GM19463 (cell line): ENCODE data around the gene GLIS2.

Source experiments
- ATAC-seq: cut with Tn5 transposase; IDR thresholded peaks from one replicate; pipeline ENCODE4 v1.9.1; 2021; ENCODE audit warnings: mild to moderate bottlenecking, moderate library complexity; ENCODE audit not compliant: unreplicated experiment

GLIS2 gene

DNA sequence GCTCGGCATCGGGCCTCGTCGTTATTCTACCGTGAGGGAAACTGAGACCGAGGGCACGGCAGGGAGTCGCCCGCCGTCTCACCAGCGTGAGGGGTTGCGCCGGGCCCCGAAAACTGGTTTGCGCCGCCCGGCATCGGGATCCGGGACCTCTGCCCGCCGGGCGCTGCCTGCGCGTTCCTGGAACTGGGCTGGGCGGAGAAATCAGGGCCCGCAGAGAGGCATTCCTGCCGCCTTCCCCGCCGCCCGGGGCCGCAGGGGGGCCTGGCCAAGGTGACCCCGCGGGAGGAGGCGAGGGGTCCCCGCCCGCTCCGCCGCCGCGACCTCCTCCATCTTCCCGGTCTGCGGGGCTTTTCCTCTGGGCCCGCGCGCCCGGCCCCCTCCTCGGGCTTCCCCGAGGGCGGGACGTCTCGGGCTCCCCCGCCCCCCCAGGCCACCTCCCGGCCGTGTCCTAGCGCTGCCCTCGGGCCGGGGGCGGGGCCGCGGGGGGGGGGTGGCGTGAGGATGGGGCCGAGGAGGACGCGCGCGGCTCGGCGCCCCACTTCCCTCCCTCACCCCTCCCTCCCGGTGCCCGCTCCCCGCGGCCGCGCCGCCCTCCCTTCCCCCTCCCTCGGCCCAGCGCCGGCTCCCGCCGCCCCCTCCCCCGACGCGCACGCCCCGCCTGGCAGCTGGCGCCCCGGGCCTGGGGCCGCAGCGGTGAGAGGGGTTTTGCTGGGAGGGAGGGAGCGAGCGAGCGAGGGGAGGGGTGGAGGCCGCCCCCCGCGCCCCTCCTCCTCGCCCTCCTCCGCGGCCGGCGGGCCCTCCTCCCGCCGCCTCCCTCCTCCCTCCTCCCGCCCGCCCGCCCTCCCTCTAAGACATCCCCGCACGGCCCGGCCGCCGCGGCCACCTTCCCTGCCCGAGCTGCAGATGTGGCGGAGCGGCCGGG, at the start of gene GLIS2:
TSS of gene GLIS2 (plus strand) at position 882 of the 922 bp plus-strand sequence. CDS start 16,214 bp downstream, outside the sequence.
- ATAC-seq, result no peak

DNA sequence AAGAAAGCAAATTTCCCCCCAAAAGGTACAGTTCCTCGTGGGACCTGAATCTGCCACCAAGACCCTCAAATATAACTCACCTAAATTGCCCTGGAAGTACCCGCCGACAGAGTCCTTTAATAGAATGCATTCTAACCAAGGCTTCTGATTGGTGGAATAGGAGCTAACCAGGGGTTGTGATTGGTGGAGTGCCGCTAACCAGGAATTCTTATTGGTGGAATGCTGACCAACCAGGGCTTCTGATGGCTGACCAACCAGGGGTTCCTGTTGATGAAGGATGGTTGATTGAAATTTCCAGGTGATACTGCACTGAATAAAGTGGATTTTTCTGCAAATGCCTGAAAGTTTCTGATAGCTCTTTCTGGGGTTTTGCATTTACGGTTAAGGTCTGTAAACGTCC, 49.5 kb upstream of the GLIS2 start:
- ATAC-seq, result no peak

DNA sequence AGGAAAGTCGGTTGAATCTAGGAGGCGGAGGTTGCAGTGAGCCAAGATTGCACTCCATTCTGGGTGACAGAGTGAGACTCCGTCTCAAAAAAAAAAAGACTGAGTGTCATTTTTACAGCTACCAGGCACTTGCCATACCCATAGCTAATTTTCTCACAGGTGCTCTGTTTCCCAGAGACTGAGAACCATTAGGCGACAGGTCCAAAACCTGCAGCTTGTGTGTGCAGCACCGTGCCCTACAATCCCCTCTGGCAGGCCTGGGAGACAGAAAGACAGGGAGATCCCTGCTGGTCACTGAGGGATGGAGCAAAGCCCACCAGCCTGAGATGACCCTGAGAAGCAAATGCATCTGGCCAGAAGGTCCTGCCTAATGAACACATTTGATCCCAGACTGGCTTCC, 45.8 kb upstream of the GLIS2 start:
- ATAC-seq, result no peak

DNA sequence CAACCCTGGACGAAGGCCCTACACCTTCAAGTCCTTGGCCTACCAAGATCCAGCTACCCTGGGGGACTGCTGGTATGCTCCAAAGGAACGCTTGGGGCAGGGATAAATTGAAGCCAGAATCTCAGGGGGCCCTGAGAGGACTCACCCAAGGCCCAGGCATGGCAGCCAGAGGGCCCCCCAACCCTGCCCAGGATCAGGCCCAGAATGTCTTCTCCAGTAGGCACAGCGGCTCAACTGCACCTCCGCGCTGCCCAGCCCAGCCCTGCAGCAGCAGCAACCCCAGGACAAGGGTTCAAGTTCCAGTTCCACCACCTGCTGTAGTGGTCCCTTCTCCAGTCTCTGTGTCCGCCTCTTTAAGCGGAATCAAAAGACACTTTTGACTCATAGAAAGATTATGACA, 45.3 kb upstream of the GLIS2 start:
- ATAC-seq, result no peak

DNA sequence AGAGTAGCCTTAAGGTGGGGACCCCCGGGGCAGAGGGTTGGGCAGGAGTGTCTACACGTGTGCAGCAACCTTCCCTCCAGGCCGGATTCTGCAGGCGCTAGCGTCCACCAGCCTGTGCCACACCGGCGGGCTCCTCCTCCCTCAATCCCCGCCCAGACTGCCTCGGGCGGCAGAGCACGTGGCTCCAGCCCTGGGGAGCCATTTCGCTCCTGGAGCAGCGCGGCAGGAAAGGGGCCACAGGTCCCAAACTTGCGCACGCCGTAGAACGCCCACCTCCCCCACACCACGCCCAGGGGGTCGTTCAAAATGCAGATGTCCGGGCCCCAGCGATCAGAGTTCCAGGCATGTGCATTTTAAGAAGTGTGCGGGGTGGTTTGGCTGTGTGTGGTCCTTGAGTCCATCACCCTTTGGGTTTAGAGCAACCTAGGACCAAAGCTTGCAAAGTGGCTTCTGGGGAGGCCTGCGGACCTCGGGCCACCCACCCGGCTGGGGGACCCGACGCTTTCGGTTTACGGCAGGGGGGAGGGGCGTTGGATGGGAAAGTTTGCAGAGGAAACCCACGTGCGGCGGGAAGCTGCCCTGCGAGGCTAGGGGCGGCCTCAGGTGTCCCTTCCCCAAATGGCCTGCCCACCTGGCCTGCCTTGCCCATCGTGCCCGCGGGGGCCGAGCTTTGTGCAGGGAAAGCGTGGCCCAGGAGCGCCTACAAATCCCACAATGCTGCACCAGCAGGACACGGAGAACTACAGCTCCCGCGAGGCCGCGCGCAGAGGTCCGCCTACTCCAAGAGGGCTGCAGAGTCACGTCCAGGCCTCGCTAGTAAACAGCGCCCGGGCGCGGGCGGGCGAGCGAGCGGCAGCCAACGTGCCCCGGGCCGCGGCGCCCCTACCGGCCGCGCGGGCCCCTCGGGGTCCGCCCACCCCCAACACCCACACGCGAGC, 44.4 kb upstream of the GLIS2 start:
- ATAC-seq, result peak; percentile 74

DNA sequence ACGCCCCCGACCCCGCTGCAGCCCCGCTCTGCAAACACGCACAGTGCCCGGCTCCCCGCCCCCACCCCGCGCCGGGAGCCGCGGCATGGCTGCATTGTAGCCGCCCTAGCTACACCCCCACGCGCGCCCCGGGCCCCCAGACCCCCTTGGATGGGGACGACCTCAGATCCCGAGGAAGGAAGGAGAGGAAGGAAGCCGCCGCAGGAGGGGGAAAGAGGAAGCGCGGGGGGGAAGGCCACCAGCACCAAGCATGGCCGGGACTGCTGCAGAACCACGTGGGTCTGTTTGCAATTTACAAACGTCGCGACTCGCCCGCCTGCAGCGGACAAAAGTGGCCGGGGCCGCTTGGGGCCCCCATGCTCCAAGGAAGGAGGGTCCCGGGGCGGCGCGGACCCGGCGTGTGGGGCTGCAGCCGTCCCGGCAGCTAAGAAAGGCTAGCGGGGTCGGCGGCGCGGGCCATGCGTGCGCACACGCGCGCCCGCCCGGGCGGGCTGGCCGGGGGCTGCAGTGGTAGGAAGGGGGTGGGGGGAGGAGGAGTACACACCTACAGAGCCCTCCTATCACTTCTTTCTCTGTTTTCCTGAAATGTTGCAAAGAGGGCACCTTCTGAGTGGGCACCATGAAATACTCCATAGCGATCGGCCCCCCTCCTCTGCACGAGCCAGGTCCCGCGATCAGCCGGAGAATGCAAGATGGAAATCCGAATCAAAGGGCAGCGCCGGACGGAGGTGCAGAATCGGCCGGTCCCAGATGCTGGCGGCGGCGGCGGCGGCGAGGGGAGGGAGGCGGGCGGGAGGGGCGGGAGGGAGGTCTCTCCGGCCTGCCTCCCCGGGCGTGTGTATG, 43.5 kb upstream of the GLIS2 start:
- ATAC-seq, result peak; percentile 6

DNA sequence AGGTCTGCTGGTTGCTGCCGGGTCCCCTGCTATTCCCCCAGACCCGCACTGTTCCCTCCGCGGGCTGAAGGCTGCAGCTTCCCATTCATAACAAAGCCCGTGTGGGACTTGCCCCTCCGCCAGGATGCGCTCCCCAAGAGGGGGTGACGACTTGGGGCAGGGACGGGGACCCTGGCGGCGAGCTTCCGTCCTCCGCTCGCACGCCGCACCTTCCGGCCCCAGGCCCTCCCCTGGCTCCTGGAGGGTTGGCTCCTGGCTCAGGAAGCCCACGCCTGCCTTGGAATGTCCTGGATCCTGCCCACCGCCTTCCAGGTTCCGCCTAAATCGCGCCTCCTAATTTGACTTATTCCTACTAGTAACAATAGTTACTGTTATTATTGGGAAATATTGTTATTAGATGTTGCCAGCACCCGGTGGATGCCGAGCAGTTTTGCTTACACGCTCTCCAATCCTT, 42.0 kb upstream of the GLIS2 start:
- no peak for ATAC-seq

DNA sequence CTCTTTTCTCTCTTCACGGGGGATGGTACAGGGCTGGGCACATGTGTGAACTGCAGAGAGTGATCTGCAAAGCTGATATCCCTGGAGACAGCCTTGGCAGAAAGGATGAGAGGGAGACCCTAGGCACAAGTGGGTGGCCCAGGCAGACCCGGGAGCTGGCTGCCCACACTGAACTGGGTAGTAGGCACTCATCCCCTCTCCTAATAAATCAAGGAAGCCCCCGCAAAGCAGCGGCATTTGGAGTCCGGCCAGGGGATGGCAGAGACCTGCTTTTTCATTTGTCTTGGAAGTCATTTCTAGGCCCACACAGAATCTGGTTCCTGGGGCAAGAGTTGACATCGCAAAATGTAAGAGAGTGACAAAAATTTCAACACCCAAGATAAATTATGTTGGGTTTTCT, 40.0 kb upstream of the GLIS2 start:
- ATAC-seq, result no peak

DNA sequence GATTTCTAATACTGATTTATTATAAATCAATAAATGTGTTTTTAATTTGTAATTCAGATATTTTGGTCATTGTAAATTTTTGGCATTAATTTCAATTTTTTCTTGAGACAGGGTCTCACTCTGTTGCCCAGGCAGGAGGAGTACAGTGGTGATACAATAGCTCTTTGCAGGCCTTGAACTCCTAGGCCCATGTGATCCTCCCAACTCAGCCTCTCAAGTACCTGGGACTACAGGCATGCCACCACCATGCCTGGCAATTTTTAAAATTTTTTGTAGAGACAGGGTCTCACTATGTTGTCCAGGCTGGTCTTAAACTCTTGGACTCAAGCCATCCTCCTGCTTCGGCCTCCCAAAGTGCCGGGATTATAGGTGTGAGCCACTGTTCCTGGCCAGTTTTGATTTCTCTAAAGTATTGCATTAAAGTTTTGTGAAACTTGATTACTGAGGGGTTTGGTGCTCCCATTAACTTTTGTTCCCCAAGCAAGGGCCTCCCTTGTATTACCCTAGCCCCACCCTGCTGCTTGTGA, 37.8 kb upstream of the GLIS2 start:
- ATAC-seq, result no peak

DNA sequence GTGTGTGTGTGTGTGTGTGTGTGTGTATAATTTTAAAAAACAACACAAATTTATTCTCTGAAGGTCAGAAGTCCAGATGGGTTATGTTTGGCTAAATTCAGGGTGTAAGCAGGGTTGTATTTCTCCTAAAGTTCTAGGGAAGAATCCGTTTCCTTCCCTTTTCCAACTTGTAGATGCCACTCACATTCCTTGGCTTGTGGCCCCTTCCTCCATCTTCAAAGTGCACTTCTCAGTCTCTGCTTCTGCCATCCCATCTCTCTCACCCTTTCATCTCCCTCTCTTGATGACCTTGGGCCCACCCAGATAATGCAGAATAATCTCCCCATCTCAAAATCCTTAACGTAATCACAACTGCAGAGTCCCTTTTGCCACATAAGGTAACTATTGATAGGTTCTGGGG, 35.2 kb upstream of the GLIS2 start:
- ATAC-seq, result no peak

DNA sequence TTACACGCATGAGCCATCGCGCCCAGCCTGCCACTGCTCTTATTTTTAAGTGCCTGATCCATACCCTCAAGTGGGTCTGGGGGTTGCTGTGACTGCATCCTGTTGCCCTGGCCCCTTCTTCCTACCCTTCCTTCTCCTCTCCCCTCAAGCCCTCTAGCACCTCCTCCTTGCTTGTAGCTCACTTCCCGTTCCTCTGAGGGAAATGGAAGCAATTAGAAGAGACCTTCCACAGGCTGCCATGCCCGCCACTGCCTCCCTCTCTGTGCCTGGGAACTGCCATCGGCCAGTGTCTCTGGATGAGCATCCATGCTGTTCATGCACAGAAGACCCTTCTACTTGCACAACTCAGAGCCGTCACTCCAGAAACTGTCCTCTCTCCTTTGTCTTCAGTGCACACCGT, 32.4 kb upstream of the GLIS2 start:
- ATAC-seq, result no peak

DNA sequence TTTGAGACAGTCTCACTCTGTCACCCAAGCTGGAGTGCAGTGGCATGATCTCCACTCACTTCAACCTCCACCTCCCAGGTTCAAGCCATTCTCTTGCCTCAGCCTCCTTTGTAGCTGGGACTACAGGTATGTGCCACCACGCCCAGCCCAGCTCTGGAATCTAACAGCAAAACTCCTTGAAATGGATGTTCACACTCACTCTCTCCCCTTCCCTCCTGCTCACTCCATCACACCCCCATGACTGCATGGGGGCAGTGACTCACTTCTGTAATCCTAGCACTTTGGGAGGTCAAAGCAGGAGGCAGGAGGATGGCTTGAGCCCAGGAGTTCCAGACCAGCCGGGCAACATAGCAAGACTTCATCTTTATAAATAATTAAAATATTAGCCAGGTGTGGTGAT, 31.9 kb upstream of the GLIS2 start:
- ATAC-seq, result no peak

DNA sequence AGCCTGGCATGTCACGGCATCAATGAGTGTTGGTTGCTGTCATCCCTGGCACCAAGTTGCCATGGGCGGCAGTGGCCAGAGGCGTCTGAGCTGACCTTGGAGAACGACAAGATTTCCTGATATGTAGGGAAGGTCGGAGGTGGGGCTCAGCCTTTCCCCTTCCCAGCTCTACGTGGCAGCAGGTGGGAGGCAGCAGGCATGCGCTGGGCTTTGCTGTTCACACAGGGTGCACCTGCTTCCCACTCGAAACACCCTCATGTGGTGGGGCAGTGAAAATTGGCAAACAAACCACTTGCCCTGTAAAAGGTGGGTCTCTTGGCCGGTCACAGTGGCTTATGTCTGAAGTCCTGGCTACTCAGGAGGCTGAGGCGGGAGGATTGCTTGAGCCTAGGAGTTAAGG, 30.7 kb upstream of the GLIS2 start:
- ATAC-seq, result no peak

DNA sequence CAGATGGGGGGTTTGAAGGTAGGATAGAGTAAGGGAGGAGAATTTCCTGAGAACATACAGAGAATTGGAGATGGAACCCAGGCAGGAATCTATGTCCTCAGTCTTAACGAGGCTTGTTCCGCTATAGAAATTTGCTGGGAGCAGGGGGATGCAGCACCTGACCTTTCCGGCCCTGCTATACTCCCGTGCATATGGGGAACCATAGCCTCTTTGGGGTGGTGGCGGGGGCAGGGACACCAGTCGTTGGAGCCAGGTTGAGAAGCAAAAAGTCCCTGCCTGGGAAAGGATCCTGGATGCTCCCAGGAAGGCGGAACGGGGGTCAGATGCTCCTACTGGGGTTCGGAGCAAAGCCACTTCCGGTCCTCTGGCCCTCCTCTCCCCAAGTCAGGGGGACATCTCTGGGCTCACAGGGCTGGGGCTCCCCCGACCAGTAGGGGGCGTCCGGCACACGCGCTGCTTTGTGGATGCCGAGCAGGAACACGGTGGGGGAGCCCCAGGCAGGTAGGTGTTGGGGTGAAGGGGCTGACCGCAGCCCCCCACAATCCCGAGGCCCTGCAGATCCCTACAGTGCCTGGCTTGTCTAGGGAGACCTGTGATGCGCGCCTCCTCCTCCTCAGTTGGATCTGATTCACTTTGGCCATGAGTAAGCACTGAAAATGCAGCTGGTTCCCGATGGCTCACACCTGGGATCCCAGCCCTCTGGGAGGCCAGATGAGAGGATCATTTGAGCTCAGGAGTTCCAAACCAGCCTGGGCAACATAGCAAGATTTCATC, 27.5 kb upstream of the GLIS2 start:
- peak; percentile 76 for ATAC-seq

DNA sequence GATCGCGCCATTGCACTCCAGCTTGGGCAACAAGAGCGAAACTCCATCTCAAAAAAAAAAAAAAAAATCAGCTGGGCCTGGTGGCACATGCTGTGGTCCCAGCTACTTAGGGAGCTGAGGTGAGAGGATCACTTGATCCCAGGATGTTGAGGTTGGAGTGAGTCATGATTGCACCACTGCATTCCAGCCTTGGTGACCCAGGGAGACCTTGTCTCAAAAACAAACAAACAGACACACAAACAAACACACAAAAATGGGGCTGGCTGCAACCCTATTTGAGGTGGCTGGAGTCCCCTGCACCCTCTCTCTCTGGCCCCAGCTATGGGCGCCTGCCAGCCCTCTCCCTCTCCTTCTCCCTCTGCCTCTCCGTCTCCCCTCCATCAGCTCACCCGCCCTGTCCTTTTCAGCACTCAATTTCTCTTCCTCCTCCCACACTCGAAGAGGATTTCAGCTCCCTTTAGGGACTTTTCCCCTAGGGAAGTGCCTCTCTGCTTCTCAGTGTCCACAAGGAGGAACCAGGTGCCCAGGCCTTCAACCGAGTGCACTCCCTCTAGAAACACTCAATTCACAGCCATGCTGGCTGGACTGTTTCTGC, 25.5 kb upstream of the GLIS2 start:
- no peak for ATAC-seq

DNA sequence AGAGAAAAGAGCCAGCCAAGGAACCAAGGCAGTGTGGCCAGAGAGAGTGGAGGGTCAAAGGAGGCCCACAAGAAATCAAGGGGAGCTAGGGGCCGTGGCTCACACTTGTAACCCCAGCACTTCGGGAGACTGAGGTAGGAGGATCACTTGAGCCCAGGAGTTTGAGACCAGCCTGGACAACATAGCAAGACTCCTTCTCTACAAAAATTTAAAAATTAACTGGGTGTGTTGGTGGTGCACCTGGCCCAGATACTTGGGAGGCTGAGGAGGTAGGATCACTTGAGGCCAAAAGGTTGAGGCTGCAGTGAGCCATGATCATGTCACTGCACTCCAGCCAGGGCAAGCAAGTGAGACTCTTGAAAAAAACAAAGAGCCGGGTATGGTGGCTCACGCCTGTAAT, 24.2 kb upstream of the GLIS2 start:
- ATAC-seq, result no peak

DNA sequence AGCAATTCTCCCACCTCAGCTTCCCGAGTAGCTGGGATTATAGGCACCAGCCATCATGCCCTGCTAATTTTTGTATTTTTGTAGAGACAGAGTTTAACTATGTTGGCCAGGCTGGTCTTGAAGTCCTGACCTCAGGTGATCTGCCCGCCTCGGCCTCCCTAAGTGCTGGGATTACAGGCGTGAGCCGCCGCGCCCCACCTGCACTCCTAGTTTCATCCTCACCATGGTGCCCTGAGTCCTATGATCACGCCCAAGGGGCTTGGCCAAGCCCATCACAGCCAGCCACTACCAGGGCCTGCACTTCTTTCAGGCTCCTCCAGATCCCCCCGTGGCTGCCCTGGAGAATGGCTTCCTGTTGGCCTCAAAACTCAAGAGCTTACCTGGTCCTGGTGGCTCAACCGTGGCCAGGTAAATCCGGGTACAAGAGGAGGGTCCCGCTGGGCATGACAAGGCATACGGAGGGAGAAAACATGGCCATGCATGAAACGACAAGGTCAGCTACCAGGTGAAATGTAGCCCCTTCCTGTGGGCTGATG, 22.6 kb upstream of the GLIS2 start:
- ATAC-seq, result no peak

DNA sequence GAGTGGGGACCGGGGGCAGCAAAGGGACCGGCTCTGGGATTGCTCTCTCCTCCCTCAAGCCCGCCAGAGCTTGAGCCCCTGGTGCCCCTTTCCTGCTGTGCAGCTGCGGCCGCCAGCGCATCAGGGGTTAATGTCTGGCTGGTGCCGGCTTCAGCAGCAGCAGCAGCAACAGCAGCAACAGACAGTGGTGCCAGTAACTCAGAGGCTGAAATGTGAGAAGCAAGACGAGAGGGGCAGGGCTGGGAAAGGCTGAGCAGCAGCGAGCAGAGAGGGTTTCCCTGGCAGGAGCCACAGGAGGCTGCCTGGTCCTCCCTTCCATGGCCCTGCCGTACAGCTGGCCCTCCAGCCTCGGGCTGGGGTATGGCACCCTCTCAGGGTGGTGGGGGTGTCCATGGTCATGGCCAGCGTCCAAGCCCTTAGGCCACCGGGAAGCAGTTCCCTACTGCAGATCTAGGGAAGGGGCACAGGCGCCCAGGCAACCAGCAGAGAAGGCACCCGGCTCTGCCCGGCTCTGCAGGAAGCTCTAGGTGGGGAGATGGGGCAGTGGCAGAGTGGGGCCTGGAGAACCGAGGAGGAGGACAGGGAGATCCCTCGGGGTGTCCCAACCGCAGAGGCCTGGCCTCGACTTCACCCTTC, 21.9 kb upstream of the GLIS2 start:
- ATAC-seq, result no peak

DNA sequence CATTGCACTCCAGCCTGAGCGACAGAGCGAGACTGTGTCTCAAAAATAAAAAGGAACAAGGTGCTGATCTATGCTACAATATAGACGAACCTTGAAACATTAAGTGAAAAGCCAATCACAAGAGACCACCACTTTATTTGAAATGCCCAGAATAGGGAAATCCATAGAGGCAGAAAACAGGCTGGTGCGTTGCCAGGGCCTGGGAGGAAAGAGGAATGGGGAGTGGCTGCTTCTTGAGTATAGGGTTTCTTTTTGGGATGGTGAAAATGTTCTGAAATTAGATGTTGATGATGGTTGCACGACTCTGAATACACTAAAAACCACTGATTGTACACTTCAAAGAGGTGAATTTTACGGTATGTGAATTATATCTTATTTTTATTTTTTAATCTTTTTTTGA, 20.3 kb upstream of the GLIS2 start:
- ATAC-seq, result no peak
